ENCODE measurements around the gene SLFNL1. TPM values are rescaled to one million over a fixed set of nuclear protein-coding genes. Genes with fewer than 3 reads are reported as not detected.

SLFNL1 gene
- total and polyA plus RNA-seq, 4 donors, result 0.02 to 0.68 (median 0.38) TPM

GRCh38 chr1:40978886-40979240, 42.7 kb downstream of the SLFNL1 start:
- WGBS, result 54% methylated on average over 17 of the region's 17 CpGs
- no peak for TF ChIP-seq JUND (IDR thresholded peaks at IDR 0.05)
- no peak for TF ChIP-seq SP1 (IDR thresholded peaks at IDR 0.05)
- Histone ChIP-seq H3K27me3 (ENCODE audit: control insufficient read depth in 4 of 4, insufficient read depth in 4 of 4, low read length in 3 of 4) (no peaks in the 10 kb centered on the region), H3K36me3 (ENCODE audit: control insufficient read depth in 4 of 4, insufficient read depth in 3 of 4, low read depth in 1 of 4, low read length in 3 of 4) (no peaks in the 10 kb centered on the region), H3K9ac (ENCODE audit: low read depth in 1 of 2, low read length in 2 of 2) (peak overlapping the region in 1 of 2 donors; percentile 48), H3K27ac (ENCODE audit: low read depth in 1 of 2, low read length in 2 of 2) (peak overlapping the region in 1 of 2 donors; percentile 95), H3K4me1 (ENCODE audit: control insufficient read depth in 4 of 4, insufficient read depth in 4 of 4, low read length in 3 of 4) (peaks cover 2 to 22% (median 14%) of the 10 kb centered on the region in 4 donors), H3K4me3 (ENCODE audit: low read depth in 1 of 3, low read length in 3 of 3) (peak overlapping the region in 2 of 3 donors; percentile 68 to 80), H3K9me3 (ENCODE audit: control insufficient read depth in 4 of 4, low read length in 3 of 4) (no peaks in the 10 kb centered on the region)
- no peak for DNase-seq (ENCODE audit: low spot score)

- no peak for DNase-seq (ENCODE audit: low spot score)
- Histone ChIP-seq H3K9me3 (ENCODE audit: control insufficient read depth in 4 of 4, low read length in 3 of 4) (no peaks in the 10 kb centered on the region), H3K27ac (ENCODE audit: low read depth in 1 of 2, low read length in 2 of 2) (no peak overlapping the region), H3K4me3 (ENCODE audit: low read depth in 1 of 3, low read length in 3 of 3) (no peak overlapping the region), H3K36me3 (ENCODE audit: control insufficient read depth in 4 of 4, insufficient read depth in 3 of 4, low read depth in 1 of 4, low read length in 3 of 4) (no peaks in the 10 kb centered on the region), H3K27me3 (ENCODE audit: control insufficient read depth in 4 of 4, insufficient read depth in 4 of 4, low read length in 3 of 4) (no peaks in the 10 kb centered on the region), H3K9ac (ENCODE audit: low read depth in 1 of 2, low read length in 2 of 2) (no peak overlapping the region), H3K4me1 (ENCODE audit: control insufficient read depth in 4 of 4, insufficient read depth in 4 of 4, low read length in 3 of 4) (peaks cover 2 to 22% (median 14%) of the 10 kb centered on the region in 4 donors)
- TF ChIP-seq YY1 (IDR thresholded peaks at IDR 0.05), result no peak
- no peak for TF ChIP-seq EGR1 (IDR thresholded peaks at IDR 0.05; ENCODE audit: low read depth in 2 of 2)
- TF ChIP-seq TAF1 (conservative IDR thresholded peaks at IDR 0.05), result no peak
- no peak for TF ChIP-seq FOXA2 (IDR thresholded peaks at IDR 0.05)
- TF ChIP-seq ZBTB33 (IDR thresholded peaks at IDR 0.05), result no peak
- TF ChIP-seq CTCF (IDR thresholded peaks at IDR 0.05; ENCODE audit: low read depth, low read length, missing input control), result no peak
- TF ChIP-seq RXRA (IDR thresholded peaks at IDR 0.05), result no peak
- no peak for TF ChIP-seq REST (IDR thresholded peaks at IDR 0.05)
- TF ChIP-seq ATF3 (IDR thresholded peaks at IDR 0.05), result no peak
- TF ChIP-seq MAX (IDR thresholded peaks at IDR 0.05), result no peak
- TF ChIP-seq HNF4A (conservative IDR thresholded peaks at IDR 0.05), result no peak
- no peak for TF ChIP-seq RAD21 (IDR thresholded peaks at IDR 0.05)
- TF ChIP-seq NR2F2 (IDR thresholded peaks at IDR 0.05), result no peak
- no peak for TF ChIP-seq FOXA1 (IDR thresholded peaks at IDR 0.05)
- TF ChIP-seq HNF4G (IDR thresholded peaks at IDR 0.05), result no peak
- TF ChIP-seq GABPA (IDR thresholded peaks at IDR 0.05 in 1 of 2, conservative IDR thresholded peaks at IDR 0.05 in 1 of 2), result no peak
- WGBS, result 98% methylated on average over 1 of the region's 1 CpG
Observed at GRCh38 chr1:40977716-40978115, 43.8 kb downstream of the SLFNL1 start.
